Hepatocyte (in vitro differentiated cells): Measurements from ENCODE around the gene PPP1CA.

Source experiments
- EZH2 ChIP-seq: fragments of 200-600 bp; sonication (generic); IDR thresholded peaks from 2 replicates; pipeline ENCODE4 v1.6.1; 2016; ENCODE audit warnings: antibody characterized with exemption, mild to moderate bottlenecking, borderline replicate concordance
- TF ChIP-seq, protein P1 (sequence below): fragments of 200-600 bp; sonication (generic); IDR thresholded peaks from 2 replicates; pipeline ENCODE4 v1.5.1; 2016; ENCODE audit warnings: antibody characterized with exemption, mild to moderate bottlenecking; ENCODE audit not compliant: poor library complexity

DNA sequence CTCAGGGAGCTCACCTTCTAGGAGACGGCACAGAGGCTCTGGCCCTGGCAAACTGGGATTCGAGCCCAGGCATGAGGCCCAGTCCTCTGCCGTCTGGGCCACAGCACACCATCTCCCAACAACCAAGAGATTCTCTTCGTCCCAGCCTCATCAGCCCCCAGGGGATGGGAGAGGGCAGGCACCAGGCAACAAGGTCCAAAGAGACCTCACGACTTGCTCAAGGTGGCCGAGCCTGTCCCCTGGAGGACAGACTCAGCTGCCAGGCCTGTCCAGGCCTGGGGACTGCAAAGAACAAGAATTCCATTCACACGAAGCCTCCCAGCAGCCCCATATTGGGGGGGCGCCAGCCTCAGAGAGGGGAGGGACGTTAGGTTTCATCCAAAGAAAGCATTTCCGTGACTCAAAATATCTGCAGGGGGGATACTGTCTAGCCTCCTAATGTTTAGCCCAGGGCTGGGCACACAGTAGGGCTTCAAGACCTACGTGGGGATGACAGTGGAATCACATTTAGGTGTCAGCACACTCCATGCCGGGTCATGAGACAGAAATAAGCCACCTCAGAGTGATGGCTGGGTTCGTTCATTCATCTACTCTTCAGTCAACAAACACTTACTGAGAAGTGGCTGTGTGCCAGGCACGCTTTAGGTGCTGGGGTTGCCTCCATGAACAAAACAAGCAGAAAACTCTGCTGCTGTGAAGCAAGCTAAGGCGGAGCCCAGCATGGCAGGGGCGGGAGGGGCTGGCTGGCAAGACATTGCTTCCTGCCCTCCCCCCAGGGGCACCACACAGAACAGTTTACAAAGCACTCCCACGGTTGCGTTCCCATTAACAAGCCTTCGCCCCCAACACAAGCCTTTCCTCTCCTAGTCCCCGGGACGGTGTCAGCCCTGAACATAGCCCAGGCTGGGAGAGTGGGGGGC, 15.0 kb upstream of the PPP1CA start:
- TF ChIP-seq, protein P1, sequence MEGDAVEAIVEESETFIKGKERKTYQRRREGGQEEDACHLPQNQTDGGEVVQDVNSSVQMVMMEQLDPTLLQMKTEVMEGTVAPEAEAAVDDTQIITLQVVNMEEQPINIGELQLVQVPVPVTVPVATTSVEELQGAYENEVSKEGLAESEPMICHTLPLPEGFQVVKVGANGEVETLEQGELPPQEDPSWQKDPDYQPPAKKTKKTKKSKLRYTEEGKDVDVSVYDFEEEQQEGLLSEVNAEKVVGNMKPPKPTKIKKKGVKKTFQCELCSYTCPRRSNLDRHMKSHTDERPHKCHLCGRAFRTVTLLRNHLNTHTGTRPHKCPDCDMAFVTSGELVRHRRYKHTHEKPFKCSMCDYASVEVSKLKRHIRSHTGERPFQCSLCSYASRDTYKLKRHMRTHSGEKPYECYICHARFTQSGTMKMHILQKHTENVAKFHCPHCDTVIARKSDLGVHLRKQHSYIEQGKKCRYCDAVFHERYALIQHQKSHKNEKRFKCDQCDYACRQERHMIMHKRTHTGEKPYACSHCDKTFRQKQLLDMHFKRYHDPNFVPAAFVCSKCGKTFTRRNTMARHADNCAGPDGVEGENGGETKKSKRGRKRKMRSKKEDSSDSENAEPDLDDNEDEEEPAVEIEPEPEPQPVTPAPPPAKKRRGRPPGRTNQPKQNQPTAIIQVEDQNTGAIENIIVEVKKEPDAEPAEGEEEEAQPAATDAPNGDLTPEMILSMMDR: no peak
- TF ChIP-seq EZH2: no peak
